ENCODE data around the gene IRF2BPL. TPM values are rescaled to one million over a fixed set of nuclear protein-coding genes. Genes with fewer than 3 reads are reported as not detected.
A peak's percentile ranks its signal among the peaks of the same experiment; 100 is the strongest.

The IRF2BPL gene
- total RNA-seq, 2 experiments from 2014 or later, result 70.9 to 71.8 TPM

DNA sequence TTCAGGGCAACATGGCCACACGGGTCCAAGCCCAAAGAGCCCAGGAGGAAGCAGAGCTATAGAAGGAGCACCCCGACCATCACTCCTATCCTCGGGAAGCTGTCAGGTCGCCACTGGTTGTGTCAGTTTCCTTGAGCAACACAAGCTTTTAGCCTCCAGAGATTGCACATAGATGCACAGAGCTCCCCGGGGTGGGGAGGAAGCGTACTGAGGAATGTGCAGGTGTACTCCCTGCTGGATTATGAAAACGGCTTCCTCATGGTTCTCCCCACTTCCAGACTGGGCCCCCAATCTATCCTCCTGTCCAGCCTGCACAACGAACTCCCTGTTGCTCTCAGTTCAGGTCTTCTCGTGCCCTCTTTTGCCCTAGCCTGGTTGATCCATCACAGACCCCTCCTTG, 30.3 kb upstream of the IRF2BPL start:
- Mint-ChIP-seq H3K4me1 (ENCODE audit: low read depth) (peaks cover 11% of the 10 kb centered on the region), H3K4me3 (no peak overlapping the region), H3K36me3 (ENCODE audit: low read depth) (no peaks in the 10 kb centered on the region), H3K27ac (no peak overlapping the region), H3K9me3 (no peaks in the 10 kb centered on the region), H3K27me3 (no peaks in the 10 kb centered on the region)
- CTCF ChIA-PET, result interaction anchor here (1.3 to 2.0 kb wide), 3 partner anchors 17 to 182 kb away, joined by 3 to 11 read pairs (median 4); no protein-coding TSS in a partner anchor
- intact Hi-C loops (cut with DNase I, micrococcal nuclease), result no loop called here
- TF ChIP-seq, protein P1, sequence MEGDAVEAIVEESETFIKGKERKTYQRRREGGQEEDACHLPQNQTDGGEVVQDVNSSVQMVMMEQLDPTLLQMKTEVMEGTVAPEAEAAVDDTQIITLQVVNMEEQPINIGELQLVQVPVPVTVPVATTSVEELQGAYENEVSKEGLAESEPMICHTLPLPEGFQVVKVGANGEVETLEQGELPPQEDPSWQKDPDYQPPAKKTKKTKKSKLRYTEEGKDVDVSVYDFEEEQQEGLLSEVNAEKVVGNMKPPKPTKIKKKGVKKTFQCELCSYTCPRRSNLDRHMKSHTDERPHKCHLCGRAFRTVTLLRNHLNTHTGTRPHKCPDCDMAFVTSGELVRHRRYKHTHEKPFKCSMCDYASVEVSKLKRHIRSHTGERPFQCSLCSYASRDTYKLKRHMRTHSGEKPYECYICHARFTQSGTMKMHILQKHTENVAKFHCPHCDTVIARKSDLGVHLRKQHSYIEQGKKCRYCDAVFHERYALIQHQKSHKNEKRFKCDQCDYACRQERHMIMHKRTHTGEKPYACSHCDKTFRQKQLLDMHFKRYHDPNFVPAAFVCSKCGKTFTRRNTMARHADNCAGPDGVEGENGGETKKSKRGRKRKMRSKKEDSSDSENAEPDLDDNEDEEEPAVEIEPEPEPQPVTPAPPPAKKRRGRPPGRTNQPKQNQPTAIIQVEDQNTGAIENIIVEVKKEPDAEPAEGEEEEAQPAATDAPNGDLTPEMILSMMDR (IDR thresholded peaks at IDR 0.05), result no peak
- POLR2A ChIA-PET, result interaction anchor here (1.2 kb wide), 1 partner anchor 97 kb away, joined by 4 read pairs; no protein-coding TSS in a partner anchor
- H3K4me3 ChIP-seq (ENCODE audit: low read length), result no peak overlapping the region
- H3K27ac ChIP-seq (ENCODE audit: low read depth in 1 of 2, low read length in 2 of 2), result no peak overlapping the region
- H3K36me3 ChIP-seq (ENCODE audit: insufficient read depth, low read length), result no peaks in the 10 kb centered on the region
- H3K27me3 ChIP-seq (ENCODE audit: control insufficient read depth in 1 of 2, insufficient read depth in 2 of 2, low read length in 2 of 2), result no peaks in the 10 kb centered on the region
- peaks cover 22% of the 10 kb centered on the region for H3K4me1 ChIP-seq (ENCODE audit: insufficient read depth, low read length)
- DNase-seq (no peak), ATAC-seq (ENCODE audit: poor library complexity) (no peak)
- H3K9me3 ChIP-seq (ENCODE audit: control insufficient read depth in 1 of 2, insufficient read depth in 1 of 2, low read length in 2 of 2), result peaks cover 0 to 10% of the 10 kb centered on the region in 2 experiments

DNA sequence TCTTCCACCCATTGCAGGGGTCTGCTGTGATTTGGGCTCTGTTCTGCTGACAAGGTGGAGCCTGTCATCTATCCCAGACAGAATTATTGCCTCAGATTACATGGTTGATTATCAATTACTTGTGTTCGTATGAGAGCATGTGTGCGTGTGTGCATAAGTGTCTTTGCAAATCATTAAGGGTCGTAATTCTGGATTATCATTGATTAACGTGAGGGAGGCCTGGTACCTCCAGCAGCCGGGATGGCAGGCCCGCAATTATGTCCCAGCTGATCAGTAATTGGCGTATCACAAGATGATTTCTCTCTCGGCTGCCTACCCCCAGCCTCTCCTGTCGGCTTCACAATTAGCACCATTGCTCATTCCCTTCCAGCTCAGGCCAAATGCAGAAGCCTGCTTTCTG, 29.6 kb upstream of the IRF2BPL start:
- no peaks in the 10 kb centered on the region for H3K9me3 Mint-ChIP-seq
- ChIA-PET CTCF (interaction anchor here (1.4 kb wide), 1 partner anchor 18 kb away, joined by 3 read pairs; no protein-coding TSS in a partner anchor), POLR2A (interaction anchor here (1.2 kb wide), 1 partner anchor 96 kb away, joined by 4 read pairs; no protein-coding TSS in a partner anchor)
- TF ChIP-seq, protein P1 (IDR thresholded peaks at IDR 0.05), result no peak
- no peak overlapping the region for H3K4me3 ChIP-seq (ENCODE audit: low read length)
- no peaks in the 10 kb centered on the region for H3K36me3 Mint-ChIP-seq (ENCODE audit: low read depth)
- no peak overlapping the region for H3K27ac ChIP-seq (ENCODE audit: low read depth in 1 of 2, low read length in 2 of 2)
- H3K4me3 Mint-ChIP-seq, result no peak overlapping the region
- intact Hi-C loops (cut with DNase I, micrococcal nuclease), result no loop called here
- DNase-seq (no peak), ATAC-seq (ENCODE audit: poor library complexity) (no peak)
- no peaks in the 10 kb centered on the region for H3K27me3 ChIP-seq (ENCODE audit: control insufficient read depth in 1 of 2, insufficient read depth in 2 of 2, low read length in 2 of 2)
- H3K4me1 ChIP-seq (ENCODE audit: insufficient read depth, low read length), result peaks cover 28% of the 10 kb centered on the region
- H3K4me1 Mint-ChIP-seq (ENCODE audit: low read depth), result peaks cover 16% of the 10 kb centered on the region
- no peak overlapping the region for H3K27ac Mint-ChIP-seq
- H3K9me3 ChIP-seq (ENCODE audit: control insufficient read depth in 1 of 2, insufficient read depth in 1 of 2, low read length in 2 of 2), result peaks cover 0 to 10% of the 10 kb centered on the region in 2 experiments
- no peaks in the 10 kb centered on the region for H3K36me3 ChIP-seq (ENCODE audit: insufficient read depth, low read length)
- H3K27me3 Mint-ChIP-seq, result no peaks in the 10 kb centered on the region

DNA sequence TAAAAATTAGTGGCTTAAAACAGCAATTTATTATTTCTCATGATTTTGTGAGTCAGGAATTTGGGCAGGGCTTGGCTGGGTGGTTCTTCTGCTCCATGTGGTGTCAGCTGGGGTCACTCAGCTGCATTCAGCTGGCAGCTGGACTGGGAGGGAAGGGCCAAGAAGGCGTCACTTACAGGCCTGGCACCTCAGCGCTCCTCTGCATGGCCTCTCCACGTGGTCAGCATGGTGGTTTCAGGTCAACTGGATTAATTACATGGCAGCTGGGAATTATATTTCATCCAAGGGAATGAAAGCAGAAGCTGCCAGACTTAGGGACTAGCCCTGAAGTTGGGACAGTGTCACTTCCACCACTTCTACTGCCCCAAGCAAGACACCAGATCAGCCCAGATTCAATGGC, 27.5 kb upstream of the IRF2BPL start:
- H3K4me3 Mint-ChIP-seq, result no peak overlapping the region
- Histone ChIP-seq H3K4me1 (ENCODE audit: insufficient read depth, low read length) (peaks cover 32% of the 10 kb centered on the region), H3K27me3 (ENCODE audit: control insufficient read depth in 1 of 2, insufficient read depth in 2 of 2, low read length in 2 of 2) (no peaks in the 10 kb centered on the region), H3K27ac (ENCODE audit: low read depth in 1 of 2, low read length in 2 of 2) (no peak overlapping the region), H3K9me3 (ENCODE audit: control insufficient read depth in 1 of 2, insufficient read depth in 1 of 2, low read length in 2 of 2) (peaks cover 0 to 10% of the 10 kb centered on the region in 2 experiments), H3K36me3 (ENCODE audit: insufficient read depth, low read length) (no peaks in the 10 kb centered on the region), H3K4me3 (ENCODE audit: low read length) (no peak overlapping the region)
- peak in 1 of 14 experiments; percentile 6 for DNase-seq
- POLR2A ChIA-PET, result no interaction called here
- no peaks in the 10 kb centered on the region for H3K9me3 Mint-ChIP-seq
- H3K36me3 Mint-ChIP-seq (ENCODE audit: low read depth), result no peaks in the 10 kb centered on the region
- TF ChIP-seq, protein P1 (IDR thresholded peaks at IDR 0.05), result no peak
- peaks cover 18% of the 10 kb centered on the region for H3K4me1 Mint-ChIP-seq (ENCODE audit: low read depth)
- CTCF ChIA-PET, result interaction anchor here (3.7 kb wide), 1 partner anchor 142 kb away, joined by 31 read pairs; no protein-coding TSS in a partner anchor
- H3K27me3 Mint-ChIP-seq, result no peaks in the 10 kb centered on the region
- intact Hi-C loops (cut with DNase I, micrococcal nuclease), result no loop called here
- ATAC-seq (ENCODE audit: poor library complexity), result no peak
- no peak overlapping the region for H3K27ac Mint-ChIP-seq
